Activated naive CD4-positive, alpha-beta T cell (primary cell): ENCODE results near the gene NHS.

Source experiments
- DNase-seq, 4 experiments: peaks; one replicate each; lab custom pipeline; 2025; lab: John Stamatoyannopoulos, UW

The NHS gene

DNA sequence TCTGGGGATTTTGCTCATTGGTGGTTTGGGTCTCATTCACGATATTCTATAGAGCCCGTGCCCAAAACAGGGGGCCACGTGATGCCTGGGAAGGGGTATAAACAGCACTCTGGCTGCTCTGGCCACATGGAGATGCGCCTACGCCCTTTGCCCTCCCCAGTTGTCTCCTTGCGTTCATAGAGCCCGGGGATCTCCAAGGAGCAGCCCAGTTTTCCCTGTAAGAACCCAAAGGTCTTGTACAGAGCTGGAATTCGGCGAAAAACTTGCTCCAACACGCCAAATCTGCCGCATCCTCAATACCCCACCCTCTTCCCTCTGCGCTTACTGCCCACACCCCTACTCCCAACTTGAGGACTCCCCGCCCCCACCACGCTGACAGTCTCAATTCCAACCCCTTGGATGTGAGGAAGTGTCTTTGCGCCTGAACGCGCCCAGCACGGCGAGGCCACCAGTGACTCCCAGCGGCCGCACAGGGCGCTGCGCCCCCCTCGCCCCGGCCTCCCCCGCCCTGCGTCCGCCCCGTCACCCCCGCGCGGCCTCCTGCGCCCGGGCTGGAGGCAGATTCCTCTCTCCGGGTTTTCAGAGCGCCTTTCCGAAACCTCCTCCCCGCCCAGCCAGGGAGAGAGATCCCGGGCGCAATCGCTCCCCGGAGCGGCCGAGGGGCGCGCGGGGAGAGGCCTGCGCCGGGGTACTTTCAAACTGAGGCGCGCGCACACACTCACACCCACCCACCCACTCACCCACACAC lies at the start of gene NHS:
Gene NHS (plus strand): TSS at position 582 of the 748 bp plus-strand sequence. CDS start 558 bp downstream, outside the sequence.
- DNase-seq = no peak

DNA sequence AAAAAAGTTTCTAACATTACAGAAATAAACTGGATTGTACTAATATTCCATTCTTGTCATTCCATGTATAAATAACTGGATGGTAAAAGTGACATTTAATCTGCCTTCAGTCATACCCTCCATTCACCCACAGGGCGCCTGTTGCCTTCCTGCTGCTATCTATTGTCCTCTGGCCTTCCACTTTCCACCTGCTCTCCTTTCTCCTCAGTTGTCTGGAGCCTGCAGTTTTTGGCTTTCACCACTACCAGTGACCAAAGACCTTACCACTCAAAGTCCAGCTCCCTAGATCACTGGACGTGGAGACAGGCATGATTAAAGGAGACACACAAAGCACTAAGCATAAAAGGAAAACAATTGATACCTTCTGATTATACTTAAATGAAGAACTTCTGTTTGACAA lies 46.2 kb upstream of the NHS start:
- no peak for DNase-seq

DNA sequence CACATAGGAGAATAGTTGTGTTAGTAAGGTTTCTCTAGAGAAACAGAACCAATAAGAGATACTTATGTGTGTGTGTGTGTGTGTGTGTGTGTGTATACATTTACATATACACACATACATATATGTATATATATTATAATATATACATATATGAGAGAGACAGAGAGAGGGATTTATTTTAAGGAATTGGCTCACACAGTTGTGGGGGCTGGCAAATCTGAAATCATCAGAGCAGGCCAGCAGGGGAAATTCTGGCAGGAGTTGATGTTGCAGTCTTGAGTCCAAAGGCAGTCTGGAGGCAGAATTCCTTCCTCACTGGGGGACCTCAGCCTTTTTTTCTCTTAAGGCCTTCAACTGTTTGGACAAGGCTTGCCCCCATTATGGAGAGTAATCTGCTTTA lies 38.6 kb upstream of the NHS start:
- DNase-seq = no peak

DNA sequence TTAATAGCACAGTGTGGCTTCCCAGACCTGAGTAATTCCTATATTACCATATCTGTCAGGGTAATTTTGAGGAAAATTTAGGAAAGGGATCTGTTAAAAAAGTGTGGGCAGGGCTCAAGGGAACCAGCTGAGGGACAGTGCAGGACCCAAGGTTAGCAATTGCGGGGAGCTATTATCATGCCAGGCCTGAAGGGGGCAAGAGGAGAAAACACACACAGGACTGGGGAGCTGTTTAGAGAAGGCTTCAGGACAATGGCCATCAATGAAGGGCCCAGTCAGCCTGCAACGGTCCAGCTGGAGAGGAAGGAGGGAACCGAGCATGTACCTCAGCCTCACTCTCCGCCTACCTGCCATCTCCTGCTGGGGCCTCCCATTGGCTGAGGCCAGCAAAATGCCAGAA lies 19.0 kb upstream of the NHS start:
- no peak for DNase-seq

DNA sequence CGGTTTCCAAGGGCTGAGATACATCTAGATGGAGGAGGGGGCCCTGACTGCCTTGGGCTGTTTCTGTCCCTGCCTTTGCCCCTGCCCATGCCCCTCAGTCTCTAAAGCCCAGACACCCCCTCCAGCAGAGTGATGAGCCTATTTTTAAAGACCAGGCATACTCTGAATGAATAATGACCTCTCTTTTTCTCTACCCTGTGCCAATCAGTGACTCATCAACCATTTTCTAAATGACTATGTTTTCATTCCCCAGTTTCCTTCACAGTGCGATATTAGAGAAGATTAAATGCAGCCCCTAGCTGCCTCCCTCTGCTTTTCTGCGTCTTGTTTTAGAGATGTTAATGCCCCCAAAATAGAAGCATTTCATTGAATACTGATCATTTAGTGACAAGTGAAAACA lies 15.5 kb upstream of the NHS start:
- DNase-seq = no peak

DNA sequence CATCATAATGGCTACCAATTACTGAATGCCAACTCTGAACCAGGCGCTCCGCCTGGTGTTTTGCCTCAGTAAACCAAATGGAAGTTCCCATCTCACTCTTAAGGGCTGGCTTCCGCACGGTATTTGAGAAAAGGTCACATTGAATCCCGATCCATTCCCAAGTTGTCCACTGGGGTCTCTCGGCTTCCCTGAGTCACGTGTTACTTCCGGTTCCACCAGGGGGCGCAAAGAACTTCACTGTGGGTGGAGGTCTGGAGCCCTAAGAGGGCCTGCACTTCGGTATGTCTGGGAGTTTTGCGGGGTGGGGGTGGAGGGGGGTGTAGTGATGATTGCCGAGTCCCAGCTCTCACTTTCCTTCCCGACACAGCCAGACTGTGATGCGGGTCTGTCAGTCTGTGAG lies 13.4 kb upstream of the NHS start:
- DNase-seq = no peak

DNA sequence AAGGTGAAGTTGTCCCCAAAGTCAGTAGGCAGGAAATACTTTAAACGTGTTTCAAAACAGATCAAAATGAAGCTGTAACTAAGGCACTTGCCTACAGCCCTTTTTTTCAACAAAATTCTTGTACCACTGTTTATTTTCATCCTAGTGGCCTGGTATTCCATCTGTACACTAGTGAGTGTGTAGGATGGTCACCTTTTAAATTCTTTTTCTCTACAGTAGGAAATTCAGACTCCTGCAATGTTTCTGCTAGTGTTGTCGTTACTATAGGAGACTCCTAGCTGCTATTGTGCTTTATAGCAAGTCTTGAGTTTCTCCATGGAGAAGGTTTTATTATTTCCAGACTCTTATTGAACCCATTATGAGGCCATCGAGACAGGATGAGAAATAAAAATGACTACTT lies 7.0 kb upstream of the NHS start:
- no peak for DNase-seq

DNA sequence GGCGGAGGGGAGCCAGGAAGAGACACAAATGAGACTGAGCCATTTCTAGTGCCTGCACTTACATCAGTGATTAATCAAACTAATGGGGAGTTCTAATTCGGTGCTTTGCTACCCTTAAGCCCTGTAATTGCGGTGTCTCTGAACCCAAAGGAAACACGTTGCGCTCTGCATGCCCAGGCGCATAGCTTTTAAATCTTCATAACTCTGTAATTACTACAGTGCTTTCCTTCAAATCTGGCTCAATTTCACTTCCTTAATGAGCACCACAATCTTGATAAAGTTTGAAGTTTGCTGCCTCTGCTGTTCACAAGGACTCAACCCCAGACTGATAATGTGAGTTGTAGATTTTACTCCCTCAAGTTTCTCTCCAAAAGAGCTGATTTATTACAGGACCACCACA lies 5.7 kb upstream of the NHS start:
- DNase-seq = no peak

DNA sequence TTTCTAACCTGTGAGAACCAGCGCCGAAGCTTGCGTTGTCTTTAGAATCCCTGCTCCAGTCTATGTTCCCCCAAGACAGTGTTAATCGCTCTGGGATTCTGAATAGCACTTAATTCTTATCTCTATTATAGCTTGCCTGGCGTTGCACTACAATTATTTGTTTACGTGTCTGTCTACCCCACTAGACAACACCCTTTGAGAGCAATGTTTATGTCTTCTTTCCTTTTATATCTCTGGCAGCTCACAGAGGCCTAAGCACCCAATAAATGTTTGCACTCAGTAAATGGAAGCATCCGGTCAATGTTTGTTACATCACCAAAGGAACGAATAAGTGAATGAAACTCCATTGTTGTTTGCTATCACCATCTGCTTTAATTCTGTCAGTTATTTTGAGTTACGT lies 4.8 kb upstream of the NHS start:
- no peak for DNase-seq

DNA sequence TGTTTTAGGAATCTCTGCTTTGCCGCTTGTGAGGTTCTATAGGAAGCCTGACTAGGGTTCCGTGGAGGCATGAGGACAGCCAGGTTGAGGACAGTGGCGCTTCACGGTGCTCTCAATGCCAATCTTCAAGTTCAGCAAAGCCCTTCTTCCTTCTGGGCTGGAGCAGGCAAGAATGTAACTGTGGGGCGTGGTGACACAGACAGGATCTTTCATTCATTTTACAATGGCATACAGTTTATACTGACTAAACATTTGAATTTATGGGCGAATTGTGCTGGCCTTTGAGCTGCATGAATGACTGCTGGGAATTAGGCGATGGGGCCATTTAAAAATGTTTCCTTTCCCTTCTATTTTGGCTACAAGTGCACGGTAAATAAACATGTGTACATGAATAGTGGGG lies 2.9 kb upstream of the NHS start:
- no peak for DNase-seq

DNA sequence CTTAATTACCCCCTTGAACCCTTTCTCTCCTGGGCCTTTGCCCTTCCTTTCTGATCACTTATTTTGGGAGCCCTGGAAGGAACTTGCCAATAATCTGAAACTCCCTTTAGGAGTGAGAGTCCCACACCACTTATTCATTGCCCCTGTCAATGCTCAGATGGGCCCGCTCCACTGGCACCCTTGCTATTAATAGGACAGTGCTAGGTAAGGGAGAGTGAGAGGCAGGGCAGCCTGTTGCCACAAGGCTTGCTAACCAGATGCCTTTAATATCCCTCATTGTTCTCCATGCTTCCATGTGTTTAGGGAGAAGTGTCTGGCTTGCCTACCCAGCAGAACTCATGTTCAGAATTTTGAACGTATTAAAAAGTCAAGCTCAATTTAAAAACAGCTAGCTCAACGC lies 1.7 kb upstream of the NHS start:
- no peak for DNase-seq

DNA sequence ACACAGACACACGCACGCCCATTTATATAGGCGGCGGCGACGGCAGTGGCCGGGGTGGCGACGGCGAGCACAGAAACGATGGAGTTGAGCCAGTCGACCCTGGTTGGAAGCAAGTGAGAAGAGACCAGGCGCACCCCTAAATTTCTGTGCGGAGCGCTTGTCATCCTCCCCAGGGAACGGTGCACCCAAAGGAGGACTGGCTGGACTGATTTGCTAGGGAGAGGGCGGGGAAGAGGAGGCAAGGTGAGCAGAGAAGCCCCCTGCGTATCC lies 302 bp downstream of the NHS start:
- no peak for DNase-seq

DNA sequence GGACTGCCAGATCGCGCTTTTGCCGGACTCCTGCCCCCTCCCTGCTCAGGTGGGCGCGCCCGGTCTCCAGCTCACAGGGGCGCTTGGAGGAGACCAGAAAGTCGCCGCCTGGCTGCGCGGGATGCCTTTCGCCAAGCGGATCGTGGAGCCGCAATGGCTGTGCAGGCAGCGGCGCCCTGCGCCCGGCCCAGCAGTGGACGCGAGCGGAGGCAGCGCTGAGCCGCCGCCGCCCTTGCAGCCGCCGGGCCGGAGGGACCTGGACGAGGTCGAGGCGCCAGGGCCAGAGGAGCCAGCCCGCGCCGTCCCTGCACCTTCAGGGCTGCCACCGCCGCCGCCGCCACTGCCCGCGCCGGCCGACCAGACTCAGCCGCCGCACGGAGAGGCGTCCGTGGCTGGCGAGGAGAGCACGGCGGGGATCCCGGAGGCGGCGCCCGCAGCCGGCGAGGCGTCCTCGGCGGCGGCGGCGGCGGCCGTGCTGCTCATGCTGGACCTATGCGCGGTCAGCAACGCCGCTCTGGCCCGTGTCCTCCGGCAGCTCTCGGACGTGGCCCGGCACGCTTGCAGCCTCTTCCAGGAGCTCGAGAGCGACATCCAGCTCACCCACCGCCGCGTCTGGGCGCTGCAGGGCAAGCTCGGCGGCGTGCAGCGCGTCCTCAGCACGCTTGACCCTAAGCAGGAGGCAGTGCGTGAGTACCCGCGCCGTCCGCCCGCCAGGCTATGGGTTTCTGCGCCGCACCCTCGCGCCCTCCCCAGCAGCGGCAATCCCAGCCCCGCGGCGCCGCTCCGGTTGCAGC lies 834 bp downstream of the NHS start:
- DNase-seq = no peak

DNA sequence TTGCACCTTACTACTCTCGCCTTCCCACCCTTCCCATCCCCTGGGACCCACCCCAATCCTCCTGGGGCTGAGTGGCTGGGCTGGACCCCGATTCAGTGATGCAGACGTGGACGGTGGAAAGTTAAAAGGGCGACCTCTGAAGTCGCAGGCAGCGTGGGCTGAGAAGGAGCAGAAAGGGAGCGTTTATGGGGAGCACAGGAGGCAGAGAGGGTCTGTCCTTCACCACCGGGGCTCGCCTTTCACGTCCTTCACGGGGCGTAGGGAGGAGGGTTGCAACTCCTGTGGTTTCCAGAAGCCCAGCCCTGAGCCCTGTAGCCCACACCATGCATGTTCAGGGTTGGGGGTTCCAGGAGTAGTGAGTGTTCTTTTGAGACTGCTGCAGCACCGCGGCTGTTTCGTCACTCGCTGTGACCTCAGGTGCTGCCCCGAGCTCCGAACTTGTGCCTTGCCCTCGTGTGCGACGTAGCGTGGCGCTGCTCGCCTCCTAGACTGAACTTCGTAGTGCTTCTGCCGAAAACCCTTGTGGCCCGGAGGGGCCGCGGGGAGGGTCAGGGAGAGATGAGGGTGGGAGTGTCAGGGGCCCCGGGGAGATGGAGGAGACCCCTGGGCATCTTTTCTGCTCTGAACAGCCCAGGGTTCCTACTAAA lies 1.6 kb downstream of the NHS start:
- DNase-seq = no peak

DNA sequence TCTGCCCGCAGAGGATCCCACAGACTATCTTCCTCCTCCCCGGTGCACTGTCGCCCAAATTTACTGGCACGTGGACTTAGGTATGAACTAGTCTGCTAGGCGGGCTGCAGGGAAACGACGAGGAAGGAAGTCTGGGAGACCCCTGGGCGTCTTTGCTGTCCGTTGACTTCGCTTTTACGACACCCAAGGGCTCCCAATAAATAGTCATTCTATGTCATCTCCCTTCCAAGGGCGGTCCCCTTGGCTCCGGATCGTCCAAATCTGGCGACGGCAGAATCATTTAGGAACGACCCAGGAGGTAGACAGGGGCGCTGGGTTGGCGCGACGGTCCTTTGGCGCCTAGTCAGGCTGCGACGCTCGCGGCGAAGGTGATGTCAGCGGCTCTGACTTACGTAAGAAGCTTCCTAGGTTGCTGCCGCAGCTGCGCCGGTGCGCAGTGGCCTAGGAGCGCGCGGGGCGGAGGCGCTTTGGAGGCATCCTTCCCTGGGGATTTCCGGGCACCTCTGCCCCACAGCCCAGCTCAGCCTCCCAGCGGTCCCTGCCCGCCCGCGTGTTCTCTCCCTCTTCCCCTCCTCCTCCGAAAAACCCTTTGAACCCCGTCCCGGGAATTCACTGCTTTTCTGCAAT lies 2.2 kb downstream of the NHS start:
- no peak for DNase-seq

DNA sequence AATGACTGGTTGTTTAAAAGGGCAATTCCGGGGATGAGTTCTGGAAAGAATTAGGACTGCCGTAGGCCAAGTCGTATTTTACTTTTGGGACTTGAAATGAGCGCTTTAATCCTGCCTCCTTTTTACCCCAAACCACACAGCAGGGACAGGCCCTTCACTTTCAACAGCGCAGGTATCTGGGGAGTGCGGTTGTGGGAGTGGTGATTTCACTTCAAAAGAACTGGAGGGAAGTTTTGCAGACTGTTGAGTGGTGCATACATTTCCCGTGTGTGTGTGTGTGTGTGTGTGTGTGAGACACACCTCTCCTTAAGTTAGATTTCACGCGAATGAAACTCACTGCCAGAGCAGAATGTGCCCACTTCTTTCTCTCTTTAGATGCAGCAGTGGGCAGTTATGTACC lies 2.8 kb downstream of the NHS start:
- no peak for DNase-seq

DNA sequence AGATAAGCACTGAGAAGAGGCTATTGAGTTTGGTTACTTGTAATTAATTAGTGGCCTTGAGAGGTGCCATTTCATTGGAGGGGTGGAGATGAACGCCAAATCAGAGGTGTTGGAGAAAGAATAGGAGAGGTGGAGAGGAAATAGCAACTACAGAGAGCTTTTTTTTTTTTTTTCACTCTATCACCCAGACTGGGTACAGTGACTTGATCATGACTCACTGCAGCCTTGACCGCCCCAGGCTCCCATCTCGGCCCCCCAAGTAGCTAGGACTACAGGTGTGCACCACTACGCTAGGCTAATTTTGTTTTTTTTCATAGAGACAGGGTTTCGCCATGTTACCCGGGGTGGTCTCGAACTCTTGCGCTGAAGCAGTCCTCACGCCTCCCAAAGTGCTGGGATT lies 5.2 kb downstream of the NHS start:
- no peak for DNase-seq

DNA sequence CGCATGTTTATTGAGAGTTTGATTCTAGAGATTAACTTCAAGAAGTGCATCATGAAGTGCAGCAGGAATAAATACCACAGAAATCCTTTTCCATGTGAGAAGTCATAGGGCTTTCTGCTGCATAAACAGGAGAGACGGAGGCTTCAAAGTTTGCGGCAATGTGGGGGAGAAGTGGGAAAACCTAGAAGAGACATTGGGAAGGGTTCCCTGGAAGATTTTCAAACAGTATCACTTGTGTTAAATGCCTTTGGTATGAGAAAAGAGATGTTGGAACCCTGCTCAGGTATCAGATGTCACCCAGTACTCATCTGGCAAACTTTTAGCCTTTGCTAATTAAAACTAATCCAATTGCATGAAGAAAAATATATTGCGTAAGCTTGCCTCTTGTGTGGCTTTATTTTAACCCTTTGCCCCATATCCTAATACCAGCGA lies 15.4 kb downstream of the NHS start:
- DNase-seq = no peak

DNA sequence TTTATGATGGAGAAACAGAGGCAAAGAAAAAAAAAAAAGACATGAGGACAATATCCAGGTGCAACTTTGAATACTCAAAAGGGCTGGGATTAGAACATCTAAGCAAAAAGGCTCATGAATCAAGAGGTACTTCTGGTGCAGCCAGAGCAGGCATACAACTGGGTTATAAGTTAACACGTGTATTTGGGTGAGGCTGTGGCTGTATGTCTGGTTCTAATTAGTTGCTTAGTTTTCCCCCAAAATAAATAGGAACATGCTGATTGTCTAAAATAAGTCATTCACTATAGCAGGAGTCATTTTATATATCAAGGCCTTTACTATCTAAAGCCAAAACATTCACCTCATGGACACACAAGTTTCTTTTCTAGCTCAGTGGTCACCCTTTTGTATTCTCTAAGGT lies 20.2 kb downstream of the NHS start:
- DNase-seq = no peak

DNA sequence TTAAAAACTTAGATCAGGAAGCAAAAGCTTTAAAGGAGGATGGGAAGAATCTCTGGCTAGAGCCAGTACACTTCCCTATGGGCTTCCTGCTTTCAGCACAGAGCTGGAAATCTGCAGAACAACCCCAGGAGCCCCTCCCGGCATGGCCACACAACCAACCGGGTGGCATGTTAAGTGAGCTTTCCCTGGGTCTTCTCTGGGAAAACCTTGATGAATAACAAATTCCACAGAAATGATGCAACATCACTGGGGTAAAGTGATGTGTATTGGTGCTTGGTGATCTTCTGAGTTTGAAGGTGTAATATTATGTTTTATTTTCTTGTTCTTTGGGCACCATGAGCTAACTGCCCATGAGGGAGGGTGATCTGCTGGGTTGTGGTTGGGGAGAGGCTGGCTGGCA lies 22.1 kb downstream of the NHS start:
- no peak for DNase-seq

DNA sequence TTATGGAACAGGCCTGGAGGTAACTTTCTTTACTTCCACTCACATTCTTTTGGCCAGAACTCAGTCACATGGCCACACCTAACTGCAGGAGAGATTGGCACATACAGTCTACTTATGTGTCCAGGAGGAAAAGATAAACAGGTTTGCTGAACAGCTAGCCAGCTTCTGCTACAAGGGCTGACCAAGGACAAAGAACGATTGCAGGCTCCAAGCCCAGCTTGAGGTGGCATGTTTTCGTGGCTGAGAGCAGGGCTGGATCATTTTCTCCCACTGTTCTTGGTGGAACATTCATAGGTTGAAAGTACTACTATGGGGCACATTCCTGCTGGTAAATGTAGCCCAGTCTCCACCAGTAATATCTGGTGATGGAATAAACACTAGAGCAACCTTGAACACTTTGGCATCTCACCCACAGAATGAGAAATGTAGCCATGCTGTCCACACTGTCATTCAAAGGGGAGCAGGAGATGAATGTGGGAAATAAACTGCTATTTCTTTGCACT lies 28.2 kb downstream of the NHS start:
- no peak for DNase-seq

DNA sequence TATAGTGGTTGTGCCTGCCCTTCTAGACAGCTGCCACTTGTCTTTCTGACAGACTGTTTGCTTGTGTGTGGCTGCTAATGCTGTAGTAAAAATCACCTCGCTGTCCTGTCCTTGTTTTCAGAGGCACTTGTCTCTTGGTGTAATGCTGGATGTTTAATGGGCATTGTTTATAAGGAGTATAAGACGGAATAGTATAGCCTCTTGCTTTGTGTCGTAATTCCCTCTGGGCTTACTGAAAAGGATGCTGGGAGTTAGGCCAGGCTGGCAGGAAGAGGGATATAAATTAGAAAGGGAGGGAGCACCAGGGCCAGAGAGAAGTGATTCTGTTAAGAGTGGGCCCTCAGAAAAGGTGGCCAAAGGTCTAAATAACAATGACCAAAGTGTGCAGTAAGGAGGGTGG lies 29.0 kb downstream of the NHS start:
- no peak for DNase-seq
